GM11168 (cell line): ENCODE data around the gene UMAD1.

Experiments
- in situ Hi-C: fragments of 300-500 bp; cut with MboI; formaldehyde crosslinking; loops from one replicate; pipeline ENCODE4 v1.12.0; 2022; ENCODE audit warnings: low sequenced_read_pairs; ENCODE audit not compliant: unreplicated experiment

The UMAD1 gene

DNA sequence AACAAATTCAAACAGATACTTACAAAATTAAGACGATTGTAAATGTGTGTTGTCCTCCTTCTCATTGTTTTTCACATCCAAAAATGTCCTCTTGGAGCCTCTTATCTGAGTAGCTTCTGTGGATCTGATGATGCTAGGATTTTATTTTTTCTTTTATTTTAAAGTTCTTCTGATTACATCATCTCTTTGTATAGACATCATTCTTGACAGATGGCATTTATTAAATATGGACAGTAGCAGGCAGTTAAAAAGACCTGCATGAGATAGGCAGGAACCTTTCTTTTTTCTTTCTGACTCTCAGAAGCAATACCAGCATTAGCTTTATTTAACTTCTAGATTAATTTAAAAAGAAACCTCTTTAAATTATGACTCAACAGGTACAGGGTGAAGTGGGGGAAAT lies 77.9 kb downstream of the UMAD1 start, which contains the start of gene RPA3:
RPA3 (minus strand) TSS at position 116 of the 400 bp plus-strand sequence. CDS start 78,189 bp downstream, outside the sequence.
- in situ Hi-C loops = no loop called here

DNA sequence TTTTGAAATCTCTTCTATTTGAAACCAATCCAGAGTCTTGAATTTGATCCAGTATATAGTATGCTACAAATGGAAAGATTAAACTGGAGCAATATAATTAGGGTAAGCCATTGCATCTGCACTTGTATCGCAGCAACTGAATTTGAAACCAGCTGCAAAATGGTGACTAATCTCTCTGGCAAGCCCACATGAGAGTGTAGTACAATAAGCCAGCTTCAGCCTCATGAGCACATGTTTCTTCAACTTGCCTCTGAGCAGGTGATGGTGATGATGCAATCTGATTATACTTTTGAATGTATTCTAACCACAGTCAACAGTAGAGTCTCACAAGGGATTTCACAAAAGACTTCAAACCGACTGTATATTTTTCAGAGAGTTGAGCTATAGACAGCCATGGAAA lies 78.7 kb downstream of the UMAD1 start:
- in situ Hi-C loops = no loop called here

DNA sequence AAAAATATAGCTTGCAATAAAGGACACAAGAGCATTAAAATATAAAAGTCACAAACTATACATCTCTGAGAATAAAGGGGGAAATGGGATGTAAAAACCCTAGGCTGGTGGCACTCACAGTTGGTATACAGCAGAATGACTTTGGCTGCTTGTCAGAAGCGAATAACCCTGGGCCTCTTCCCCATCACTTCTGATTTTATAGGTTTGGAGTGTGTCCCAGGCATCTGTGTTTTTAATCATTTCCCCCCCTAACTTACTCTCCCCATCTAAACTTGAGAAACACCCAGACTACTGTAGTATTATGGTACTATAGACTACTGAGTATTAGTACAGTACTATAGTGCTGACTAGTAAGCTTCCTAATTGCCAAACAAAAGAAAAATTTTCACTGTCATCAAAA lies 79.6 kb downstream of the UMAD1 start:
- in situ Hi-C loops = no loop called here

DNA sequence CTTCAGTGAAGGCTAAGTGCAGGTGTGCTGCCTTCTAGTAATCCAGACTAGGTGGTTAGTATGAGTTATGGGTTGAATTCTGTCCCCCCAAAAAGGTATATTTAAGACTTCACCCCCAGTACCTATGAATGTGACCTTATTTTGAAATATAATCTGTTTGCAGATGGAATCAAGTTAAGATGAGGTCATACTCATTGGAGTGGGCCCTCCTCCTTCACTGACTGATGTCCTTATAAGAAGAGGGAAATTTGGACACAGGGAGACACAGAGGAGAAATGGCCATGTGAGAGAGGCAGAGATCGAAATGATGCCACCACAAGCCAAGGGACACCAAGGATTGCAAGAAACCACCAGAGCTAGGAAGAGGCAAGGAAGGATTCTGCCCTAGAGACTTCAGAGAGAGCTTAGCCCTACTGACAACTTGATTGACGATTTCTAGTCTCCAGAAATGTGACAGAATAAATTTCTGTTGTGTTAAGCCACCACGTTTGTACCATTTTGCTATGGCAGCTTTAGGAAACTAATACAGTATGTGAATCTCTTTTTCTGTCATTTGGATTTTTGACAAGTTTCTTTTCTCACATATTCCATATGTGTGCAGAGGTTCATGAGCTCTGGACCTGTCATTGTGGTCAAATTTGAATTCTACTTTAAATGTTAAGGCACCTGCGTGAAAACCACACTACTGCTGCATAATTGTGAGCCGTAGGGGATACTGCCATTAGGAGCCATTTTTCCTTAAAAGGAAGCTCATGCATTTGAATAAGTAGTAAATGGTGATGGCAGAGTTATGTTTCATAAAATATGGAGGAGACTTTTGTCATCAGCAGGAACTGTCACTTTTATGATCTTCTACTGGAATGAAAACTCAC lies 80.4 kb downstream of the UMAD1 start:
- in situ Hi-C loops = no loop called here

DNA sequence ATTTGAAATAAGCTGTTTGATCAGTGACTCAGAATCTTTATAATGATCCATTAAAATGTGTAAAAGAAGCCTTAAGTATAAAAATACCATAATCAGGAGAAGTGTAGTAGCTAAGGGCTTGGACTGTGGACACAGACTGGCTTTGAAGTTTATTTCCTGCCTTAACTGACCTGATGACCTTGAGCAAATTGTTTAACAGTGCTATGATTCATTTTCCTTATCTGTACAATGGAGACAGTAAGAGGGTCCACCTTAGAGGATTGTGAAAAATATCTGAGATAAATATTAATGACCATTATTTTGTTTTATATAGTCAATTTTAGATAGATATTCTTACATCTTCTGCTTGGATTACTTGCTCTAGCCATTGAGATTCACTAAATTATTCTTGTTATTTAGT lies 91.2 kb downstream of the UMAD1 start:
- in situ Hi-C loops = no loop called here

DNA sequence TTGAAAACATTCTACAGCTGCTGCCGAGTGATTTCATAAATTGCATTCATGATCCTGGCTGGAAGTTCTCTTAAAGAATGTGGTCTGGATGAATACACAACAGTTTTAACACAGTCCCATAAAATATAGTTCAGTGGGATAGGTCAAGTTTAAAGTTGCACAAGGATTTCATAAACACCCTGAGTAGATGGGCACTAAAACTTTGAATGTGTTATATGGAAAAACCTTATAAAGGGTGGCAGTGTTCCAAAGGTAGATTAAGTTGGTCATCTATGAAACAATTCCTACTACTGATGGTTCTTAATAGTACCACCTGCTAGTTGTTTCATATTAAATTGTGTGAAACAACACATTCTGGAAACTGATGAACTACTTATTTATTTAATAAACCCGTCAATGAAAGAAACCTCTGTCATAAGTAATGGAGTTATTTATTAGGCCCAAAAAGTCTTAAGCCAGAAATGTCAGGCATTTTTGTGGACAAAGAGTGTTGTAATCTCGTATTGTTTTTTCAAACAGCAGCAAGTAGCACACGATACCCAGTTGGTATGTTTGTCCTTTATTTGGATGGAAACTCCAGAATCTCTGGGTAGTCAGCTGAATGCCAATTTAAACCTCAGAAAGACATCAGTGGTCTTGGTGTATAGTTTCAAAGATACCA lies 92.2 kb downstream of the UMAD1 start:
- in situ Hi-C loops = no loop called here

DNA sequence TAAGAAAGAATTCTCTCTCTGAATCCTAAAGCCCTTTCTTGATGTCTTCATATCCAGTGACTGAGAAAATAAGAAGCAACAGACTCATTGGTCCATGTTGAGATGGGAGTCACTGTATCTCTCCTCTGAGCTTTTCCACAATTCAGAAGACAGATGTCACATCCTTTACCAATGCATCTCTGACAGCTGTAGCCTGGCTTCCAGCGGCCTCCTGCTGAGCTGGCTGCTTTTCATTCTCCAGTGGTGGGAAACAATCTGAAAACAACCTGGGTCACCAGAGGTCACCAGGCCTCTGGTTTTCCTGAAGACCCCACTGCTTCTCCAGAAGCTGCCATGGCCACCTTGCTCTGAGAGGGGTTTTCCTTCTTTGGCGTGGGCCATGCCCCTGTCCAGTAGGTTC lies 96.1 kb downstream of the UMAD1 start:
- in situ Hi-C loops = no loop called here

DNA sequence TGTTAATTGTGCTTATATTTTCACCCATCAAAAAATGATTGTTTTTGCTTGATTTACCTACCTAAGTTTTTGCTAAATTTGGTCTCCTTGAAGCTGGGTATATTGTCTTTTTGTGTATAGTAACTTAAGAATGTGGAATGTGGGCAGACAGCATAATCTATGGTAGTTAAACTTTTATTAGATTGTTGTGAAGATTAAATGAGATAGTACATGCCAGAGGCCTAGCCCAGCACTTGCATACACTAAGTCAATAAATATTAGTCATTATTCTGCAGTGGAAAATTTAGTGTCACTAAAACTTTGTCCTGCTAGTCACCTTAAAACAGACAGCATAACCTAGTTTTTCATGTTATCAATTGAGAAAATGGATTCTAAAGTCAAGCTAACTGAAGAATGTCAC lies 97.1 kb downstream of the UMAD1 start:
- in situ Hi-C loops = no loop called here

DNA sequence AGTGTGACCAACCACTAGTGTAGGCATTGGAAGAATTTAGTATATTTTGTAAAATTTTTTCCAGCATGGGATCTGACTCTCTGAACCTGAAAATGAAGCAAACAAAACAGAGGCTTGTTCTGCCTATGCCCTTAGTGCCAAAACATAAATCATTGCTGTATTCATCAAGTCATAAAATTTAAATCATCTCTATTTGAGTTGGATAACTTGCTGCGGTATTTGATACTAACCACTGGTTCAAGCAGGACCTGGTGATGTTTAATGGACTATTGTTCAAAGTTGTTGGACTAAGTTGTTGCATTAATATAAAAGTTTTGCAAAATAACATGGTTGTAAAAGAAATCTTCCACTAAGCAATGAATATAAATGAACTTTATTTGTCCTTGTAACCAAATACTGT lies 97.6 kb downstream of the UMAD1 start:
- in situ Hi-C loops = no loop called here

DNA sequence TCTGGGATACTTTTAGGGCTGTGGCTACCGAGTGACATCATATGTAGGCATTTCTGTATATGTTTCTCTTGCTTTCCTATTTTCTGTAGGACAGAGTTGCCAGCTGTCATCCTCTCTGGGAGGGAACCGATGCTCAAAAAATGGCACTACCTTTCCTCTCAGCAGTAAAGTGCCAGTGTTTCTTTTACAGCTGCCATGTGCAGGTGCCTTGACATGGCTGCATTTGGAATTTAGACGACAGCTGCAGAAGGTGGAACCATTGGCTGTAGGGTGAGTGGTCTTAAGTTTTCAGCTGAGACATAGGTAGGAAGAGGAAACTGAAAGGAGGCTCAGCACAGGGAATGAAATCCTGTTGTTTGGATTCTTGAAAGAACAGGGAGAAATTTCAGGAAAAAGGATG lies 98.1 kb downstream of the UMAD1 start:
- in situ Hi-C loops = no loop called here

DNA sequence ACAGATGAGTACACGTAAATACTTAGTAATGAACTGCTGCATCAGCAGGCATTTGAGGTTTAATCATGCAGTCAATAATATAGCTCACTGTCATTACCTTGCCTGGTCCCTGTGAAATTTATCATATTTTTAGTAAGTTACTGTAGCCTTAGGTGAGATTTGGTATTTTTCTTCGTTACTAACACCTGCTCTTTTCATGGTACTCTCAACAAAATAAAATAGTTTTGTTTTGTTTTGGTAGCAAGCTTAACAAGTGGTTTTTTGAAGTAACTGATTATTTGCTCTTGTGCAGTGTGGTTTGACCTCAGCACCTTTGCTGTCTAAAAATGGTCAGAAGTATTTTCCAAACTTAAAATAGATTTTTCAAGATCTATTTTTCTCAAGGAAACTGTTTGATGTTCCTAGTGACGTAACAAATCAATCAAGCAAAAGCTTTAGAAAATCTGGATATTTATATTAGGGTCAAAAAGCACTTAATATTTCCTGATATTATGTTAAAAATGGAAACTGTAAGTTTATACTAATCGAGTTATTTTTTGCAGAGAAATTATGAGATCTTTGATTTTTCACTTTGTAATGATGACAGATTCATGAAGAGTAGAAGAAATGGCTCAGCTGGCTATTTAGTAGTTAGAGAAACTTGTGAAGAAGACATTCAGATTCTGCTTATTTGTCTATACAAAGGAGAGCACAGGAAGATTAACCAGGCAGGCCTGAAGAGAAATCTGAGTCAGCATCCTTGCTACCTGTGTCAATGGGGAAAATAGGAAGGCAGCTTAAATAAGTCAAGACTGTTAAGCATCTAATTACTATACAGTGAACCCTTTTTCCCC lies 98.9 kb downstream of the UMAD1 start:
- in situ Hi-C loops = no loop called here

DNA sequence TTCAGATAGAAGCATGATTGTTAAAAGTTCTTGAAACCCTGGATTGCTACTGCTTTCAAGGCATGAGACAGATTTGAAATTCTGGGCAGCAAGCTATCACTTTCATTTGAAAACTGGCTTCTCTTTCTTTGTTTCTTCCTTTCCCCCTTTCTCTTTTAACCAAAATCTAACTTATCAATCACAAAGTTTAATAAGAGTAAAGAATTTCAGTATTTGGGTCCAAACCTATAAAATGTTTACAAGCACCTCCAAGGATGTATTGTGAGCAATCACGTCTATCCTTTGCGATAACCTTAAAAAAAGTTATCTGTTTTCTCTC lies 99.4 kb downstream of the UMAD1 start:
- in situ Hi-C loops = no loop called here

DNA sequence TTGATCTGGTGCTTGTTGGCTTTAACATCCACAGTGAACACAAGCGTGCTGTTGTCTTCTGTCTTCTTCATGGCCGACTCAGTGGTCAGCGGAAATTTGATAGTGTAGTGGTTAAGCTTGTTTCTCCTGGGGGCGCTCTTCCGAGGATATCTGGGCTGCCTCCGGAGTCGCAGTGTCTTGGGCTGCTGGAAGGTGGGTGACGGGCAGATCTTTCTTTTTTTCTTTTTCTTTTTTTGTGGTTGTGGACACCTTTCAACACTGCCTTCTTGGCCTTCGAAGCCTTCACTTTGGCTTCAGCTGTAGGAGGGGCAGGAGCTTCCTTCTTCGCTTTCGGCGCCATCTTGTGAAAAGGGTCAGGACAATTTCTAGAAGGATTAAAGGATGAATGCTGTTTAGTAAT lies 101.7 kb downstream of the UMAD1 start:
- in situ Hi-C loops = no loop called here

DNA sequence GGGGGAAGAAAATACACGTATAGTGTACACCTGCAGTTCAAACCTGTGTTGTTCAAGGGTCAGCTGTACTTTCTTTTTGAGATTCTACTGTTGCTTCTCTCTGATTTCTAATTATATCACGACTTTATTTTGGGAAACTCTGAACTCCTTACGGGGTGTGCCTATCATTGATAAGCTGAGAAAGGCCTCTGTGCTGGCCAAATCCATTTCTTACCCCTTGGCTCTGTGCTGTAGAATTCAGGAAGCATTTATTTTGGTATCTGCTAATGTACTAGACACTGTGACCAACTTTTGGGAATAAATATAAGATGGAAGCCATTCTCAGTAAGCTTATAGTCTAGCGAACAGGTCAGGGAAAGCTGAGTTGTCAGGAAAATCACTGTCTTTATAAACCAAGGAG lies 104.7 kb downstream of the UMAD1 start:
- in situ Hi-C loops = no loop called here

DNA sequence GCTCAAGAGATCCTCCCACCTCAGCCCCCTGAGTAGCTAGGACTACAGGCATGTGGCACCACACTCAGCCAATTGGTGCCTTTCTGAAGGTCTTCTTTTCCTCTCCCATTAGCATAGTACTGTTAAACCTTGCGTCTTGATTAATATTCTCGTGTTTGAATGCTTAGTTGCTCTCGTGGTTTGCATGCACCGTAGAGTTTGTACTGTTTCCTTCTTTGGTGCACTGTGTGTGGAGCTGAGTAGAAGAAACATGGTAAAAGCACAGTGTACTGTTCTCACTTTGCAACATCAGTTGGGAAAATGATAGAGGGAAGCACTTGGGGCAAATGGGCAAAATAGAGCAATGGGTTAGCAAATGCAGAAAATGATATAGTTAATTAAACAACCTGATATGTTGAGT lies 105.4 kb downstream of the UMAD1 start:
- in situ Hi-C loops = no loop called here

DNA sequence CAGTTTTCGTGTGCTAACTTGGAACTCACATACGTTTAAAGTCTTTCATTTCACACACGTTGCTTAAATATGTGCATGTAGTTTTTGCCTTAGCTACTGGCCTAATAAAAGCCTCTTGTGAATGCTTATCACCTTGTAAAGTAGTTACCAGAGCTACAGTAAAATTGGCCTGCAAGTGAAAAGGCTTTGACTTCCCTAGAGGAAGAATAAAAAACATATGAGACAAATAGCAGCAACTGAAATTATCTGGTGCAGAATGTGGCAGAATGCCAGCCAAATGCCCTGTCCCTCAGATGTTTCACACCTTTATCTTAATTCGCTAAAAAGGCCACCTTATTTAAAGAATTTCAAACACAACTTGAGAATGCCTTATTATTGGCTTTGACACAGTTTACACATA lies 105.9 kb downstream of the UMAD1 start:
- in situ Hi-C loops = no loop called here

DNA sequence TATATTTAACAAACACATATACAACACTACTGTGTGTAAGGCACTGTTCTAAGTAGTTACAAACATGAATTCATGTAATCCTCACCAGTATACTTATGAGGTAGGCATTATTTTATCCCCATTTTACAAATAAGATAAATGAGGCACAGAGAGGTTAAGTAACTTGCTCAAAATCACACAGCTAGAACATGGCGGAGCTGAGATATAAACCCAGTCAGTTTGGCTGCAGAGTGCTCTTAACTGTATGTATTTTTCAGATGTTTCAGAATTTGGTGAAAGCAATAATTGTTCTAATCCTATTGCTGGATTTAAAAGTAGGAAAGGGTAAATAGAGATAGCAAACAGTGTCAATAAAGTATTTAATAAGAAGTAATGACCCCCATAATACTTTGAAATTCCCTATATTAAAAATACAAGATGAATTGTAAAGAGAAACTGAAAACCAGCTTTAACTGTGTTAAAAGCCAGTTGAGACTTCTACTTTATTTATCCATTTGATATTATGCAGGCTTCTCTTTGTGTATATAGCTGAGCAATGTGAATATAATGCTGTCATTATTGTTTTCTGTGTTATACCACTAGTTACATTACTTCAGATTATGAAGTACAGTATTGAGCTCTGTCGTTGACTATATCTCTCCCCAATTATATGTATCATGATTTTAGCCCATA lies 110.2 kb downstream of the UMAD1 start:
- in situ Hi-C loops = no loop called here

DNA sequence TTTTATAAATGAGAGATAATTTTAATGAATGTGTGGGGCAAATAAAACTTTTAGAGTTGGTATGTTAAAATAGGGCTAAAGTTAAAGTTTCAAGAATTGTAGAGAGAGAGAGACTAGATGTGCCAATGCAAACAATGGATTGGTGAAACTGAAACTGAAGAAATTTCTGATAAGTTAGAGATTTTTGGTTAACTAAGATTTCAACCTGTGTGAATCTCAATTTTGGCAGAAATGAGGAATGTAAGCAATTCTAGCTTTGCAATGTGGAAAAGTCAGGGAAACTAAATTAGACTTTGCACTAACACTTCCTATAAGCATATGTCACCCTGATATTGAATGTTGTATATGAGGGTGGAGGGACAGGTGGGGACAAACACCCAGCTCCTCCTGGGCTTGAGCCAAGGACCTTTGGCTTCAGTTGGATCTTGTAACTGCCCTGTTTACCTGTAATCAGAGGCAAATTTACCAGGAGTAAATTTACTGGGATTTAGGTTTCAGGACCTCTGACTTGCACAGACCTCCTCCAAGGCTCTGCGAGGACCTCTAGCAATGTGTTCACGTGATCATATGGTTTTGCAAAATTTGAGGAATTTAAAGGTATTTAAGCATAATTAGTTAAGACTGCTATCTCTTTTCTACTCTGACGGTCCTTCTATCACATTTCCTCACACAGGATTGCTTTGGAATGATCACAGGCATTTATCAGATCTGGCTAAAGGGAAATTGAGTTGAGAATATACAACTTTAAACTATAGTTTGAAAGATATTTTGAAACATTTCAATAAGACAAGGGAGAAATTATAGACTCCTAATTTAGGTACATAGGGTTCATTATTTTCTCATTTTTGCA lies 110.9 kb downstream of the UMAD1 start:
- in situ Hi-C loops = no loop called here

DNA sequence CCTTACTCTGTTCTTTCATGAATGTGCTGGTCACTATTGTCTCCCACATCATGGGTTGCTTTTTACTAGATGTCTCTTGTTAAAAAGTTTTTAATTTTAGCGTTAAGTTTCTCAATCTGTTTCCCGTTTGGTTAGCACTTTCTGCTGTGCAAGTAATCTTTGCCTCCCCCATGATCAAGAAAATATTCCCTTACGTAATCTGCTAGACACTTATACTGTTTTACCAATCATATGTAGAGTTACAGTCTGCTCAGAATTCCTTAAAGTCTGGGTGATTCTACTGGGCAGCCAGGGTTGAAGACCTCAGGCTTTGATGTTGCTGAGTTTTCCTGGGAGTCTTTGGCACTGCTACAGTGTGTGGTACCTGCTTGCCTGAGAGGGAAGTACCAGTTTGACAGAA lies 116.0 kb downstream of the UMAD1 start:
- in situ Hi-C loops = no loop called here

DNA sequence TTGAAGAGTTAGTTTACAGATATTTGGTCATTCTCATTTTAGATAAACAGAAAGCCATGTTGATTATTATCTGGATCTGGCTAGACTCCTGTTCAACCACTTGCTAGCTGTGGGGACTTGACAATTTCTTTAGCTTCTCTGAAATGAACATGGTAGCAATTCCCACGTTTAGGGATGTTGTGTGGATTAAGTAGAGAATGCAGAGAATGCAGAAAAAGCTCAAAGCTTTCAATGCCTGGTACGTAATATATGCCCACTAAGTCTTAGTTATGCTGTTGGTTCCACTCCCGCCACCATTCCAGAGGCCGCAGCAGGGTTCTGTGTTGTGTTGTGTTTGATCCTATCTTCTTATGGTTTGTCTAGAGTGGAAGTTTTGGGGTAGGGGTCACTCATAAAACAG lies 117.0 kb downstream of the UMAD1 start:
- in situ Hi-C loops = no loop called here
